ENCODE measurements around the gene GRHPR. TPM values are rescaled to one million over a fixed set of nuclear protein-coding genes. Genes with fewer than 3 reads are reported as not detected.
A peak's percentile ranks its signal among the peaks of the same experiment; 100 is the strongest.

The GRHPR gene
- total RNA-seq, 1 donor from 2014 or later: 116 TPM

DNA sequence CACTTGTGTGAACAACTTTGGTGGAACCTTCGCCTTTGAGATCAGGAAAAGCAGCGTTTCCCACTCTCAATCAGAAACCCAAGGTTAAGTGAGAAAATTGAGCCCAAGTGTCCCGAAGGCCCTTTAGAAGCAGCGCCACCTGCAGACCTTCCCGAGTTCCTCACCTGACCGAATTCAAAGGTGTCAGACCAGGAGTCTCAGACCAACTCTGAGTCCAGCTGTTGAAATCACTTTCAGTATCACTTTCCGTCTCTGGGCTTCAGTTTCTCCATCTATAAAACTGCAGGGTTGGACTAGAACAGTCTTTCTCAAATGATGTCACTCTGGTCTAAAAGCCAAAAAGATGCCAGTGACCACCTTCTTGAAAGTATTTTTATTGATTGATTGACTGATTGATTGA is 31.7 kb upstream of the GRHPR start:
- H4K20me1 ChIP-seq (ENCODE audit: low read depth): no peaks in the 10 kb centered on the region
- no peak overlapping the region for H3K4me2 ChIP-seq
- no peak overlapping the region for H3K4me3 ChIP-seq
- H3K4me1 Mint-ChIP-seq: peaks cover 25% of the 10 kb centered on the region
- no peak overlapping the region for H2AFZ ChIP-seq (replicated peaks)
- no peaks in the 10 kb centered on the region for H3K36me3 ChIP-seq
- TF ChIP-seq EZH2phosphoT487 (IDR thresholded peaks at IDR 0.05) (no peak), EZH2 (IDR thresholded peaks at IDR 0.05) (no peak)
- TF ChIP-seq, protein P1, sequence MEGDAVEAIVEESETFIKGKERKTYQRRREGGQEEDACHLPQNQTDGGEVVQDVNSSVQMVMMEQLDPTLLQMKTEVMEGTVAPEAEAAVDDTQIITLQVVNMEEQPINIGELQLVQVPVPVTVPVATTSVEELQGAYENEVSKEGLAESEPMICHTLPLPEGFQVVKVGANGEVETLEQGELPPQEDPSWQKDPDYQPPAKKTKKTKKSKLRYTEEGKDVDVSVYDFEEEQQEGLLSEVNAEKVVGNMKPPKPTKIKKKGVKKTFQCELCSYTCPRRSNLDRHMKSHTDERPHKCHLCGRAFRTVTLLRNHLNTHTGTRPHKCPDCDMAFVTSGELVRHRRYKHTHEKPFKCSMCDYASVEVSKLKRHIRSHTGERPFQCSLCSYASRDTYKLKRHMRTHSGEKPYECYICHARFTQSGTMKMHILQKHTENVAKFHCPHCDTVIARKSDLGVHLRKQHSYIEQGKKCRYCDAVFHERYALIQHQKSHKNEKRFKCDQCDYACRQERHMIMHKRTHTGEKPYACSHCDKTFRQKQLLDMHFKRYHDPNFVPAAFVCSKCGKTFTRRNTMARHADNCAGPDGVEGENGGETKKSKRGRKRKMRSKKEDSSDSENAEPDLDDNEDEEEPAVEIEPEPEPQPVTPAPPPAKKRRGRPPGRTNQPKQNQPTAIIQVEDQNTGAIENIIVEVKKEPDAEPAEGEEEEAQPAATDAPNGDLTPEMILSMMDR (IDR thresholded peaks at IDR 0.05): peak; percentile 74
- no peaks in the 10 kb centered on the region for H3K36me3 Mint-ChIP-seq
- no peak overlapping the region for H3K4me3 Mint-ChIP-seq
- H3K79me2 ChIP-seq (ENCODE audit: low read depth): no peaks in the 10 kb centered on the region
- no peaks in the 10 kb centered on the region for H3K27me3 ChIP-seq
- H3K27me3 Mint-ChIP-seq (ENCODE audit: insufficient read depth, low read depth): peaks cover 4% of the 10 kb centered on the region
- H3K27ac ChIP-seq: no peak overlapping the region
- peaks cover 5% of the 10 kb centered on the region for H3K4me1 ChIP-seq
- H3K9me3 Mint-ChIP-seq: peaks cover 2% of the 10 kb centered on the region
- no peak overlapping the region for H3K27ac Mint-ChIP-seq
- peaks cover 9% of the 10 kb centered on the region for H3F3A ChIP-seq (ENCODE audit: low read depth)
- no peaks in the 10 kb centered on the region for H3K9me3 ChIP-seq (ENCODE audit: low read depth)
- peak; percentile 68 for DNase-seq (ENCODE audit: low spot score)
- no peak overlapping the region for H3K9ac ChIP-seq

DNA sequence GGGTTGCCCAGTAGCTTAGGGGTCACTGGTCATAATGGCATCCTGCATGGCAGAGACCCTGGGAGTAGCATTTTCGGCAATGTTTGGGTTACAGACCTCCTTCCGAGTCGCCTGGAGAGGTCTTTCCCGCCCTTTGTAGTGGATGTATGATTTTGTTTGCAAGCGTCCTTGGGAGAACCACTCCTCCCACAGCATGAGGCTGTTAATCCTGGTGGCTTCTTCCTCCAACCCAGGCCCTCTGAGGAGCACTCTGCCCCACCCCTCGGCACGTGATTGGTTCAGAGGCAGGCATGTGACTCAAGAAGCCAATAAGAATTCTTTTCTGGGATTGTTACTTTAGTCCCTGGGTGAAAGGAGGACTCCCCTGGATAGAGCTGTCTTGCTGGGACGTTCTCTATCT is 30.2 kb upstream of the GRHPR start:
- Histone ChIP-seq H3K27me3 (no peaks in the 10 kb centered on the region), H3K4me1 (peaks cover 5% of the 10 kb centered on the region), H3K79me2 (ENCODE audit: low read depth) (no peaks in the 10 kb centered on the region), H3K36me3 (no peaks in the 10 kb centered on the region), H3K4me3 (no peak overlapping the region), H4K20me1 (ENCODE audit: low read depth) (no peaks in the 10 kb centered on the region), H2AFZ (replicated peaks) (no peak overlapping the region), H3K9ac (no peak overlapping the region), H3F3A (ENCODE audit: low read depth) (peaks cover 9% of the 10 kb centered on the region), H3K4me2 (no peak overlapping the region), H3K9me3 (ENCODE audit: low read depth) (no peaks in the 10 kb centered on the region), H3K27ac (no peak overlapping the region)
- peak; percentile 20 for DNase-seq (ENCODE audit: low spot score)
- Mint-ChIP-seq H3K9me3 (peaks cover 2% of the 10 kb centered on the region), H3K27me3 (ENCODE audit: insufficient read depth, low read depth) (peaks cover 4% of the 10 kb centered on the region), H3K36me3 (no peaks in the 10 kb centered on the region), H3K27ac (no peak overlapping the region), H3K4me3 (no peak overlapping the region), H3K4me1 (peaks cover 29% of the 10 kb centered on the region)
- TF ChIP-seq EZH2phosphoT487 (IDR thresholded peaks at IDR 0.05): no peak
- no peak for TF ChIP-seq EZH2 (IDR thresholded peaks at IDR 0.05)
- TF ChIP-seq, protein P1 (IDR thresholded peaks at IDR 0.05): no peak

DNA sequence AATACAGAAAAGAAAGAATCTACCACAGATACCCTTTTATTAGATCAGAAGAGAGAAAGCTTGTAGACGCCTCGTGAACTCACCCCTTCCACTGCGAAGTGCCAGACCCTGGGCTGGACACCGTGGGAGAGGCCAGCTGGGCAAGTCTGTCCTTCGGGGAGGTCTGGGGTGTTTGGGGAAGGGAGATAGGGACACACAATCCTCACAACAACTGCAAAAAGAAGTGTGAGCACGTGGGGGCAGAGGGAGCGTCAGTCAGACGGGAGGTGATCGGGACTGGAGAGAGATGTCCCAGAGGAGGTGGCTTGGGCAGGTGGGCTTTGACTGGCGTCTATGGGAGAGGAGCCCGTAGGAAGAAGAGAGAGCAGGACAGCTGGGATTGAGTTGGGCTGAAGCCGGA is 27.3 kb upstream of the GRHPR start:
- no peak overlapping the region for H3K4me3 Mint-ChIP-seq
- H3K79me2 ChIP-seq (ENCODE audit: low read depth): no peaks in the 10 kb centered on the region
- H3K4me1 Mint-ChIP-seq: peaks cover 28% of the 10 kb centered on the region
- H3K4me3 ChIP-seq: no peak overlapping the region
- H3K27ac Mint-ChIP-seq: no peak overlapping the region
- no peaks in the 10 kb centered on the region for H3K9me3 Mint-ChIP-seq
- no peaks in the 10 kb centered on the region for H3K36me3 ChIP-seq
- no peak overlapping the region for H3K4me2 ChIP-seq
- H2AFZ ChIP-seq (replicated peaks): no peak overlapping the region
- no peaks in the 10 kb centered on the region for H3K27me3 ChIP-seq
- no peak overlapping the region for H3K9ac ChIP-seq
- no peak for DNase-seq (ENCODE audit: low spot score)
- H3K27ac ChIP-seq: no peak overlapping the region
- H3K9me3 ChIP-seq (ENCODE audit: low read depth): no peaks in the 10 kb centered on the region
- no peaks in the 10 kb centered on the region for H3K36me3 Mint-ChIP-seq
- H3F3A ChIP-seq (ENCODE audit: low read depth): peaks cover 9% of the 10 kb centered on the region
- TF ChIP-seq EZH2phosphoT487 (IDR thresholded peaks at IDR 0.05) (no peak), EZH2 (IDR thresholded peaks at IDR 0.05) (no peak)
- TF ChIP-seq, protein P1 (IDR thresholded peaks at IDR 0.05): no peak
- peaks cover 5% of the 10 kb centered on the region for H3K27me3 Mint-ChIP-seq (ENCODE audit: insufficient read depth, low read depth)
- no peaks in the 10 kb centered on the region for H4K20me1 ChIP-seq (ENCODE audit: low read depth)
- peaks cover 5% of the 10 kb centered on the region for H3K4me1 ChIP-seq

Measured in neural progenitor cell (in vitro differentiated cells).